IMR-90 (cell line): ENCODE results near the gene MANSC4. TPM values are rescaled to one million over a fixed set of nuclear protein-coding genes. Genes with fewer than 3 reads are reported as not detected.

Source experiments
- ATAC-seq: fragments of 200-7000 bp; cut with Tn5 transposase; 2 replicates; pipeline ENCODE4 v1.9.1; 2020; ENCODE audit warnings: low read depth, mild to moderate bottlenecking, moderate library complexity
- BruUV-seq: library from RNA; stranded (reverse); fragments of 400-500 nt; replicated peaks from 2 replicates; lab custom pipeline; 2021; lab: Mats Ljungman, UMichigan
- CTCF ChIA-PET: fragments of 300-600 bp; formaldehyde crosslinking; extraction: SDS; loops from one replicate; lab custom pipeline; 2021; ENCODE audit warnings: antibody characterized with exemption; lab: Yijun Ruan, JAX
- POLR2A ChIA-PET: fragments of 300-600 bp; sonication (Branson Sonifier 250); formaldehyde crosslinking; loops from one replicate; lab custom pipeline; 2022; ENCODE audit warnings: antibody characterized with exemption; ENCODE audit not compliant: unreplicated experiment; lab: Charles Lee
- DNase-seq: peaks from one replicate; pipeline ENCODE4 v3.0.0; 2013
- H2AFZ ChIP-seq: replicated peaks from 2 replicates; pipeline ENCODE3; 2013; ENCODE audit warnings: low read length, mild to moderate bottlenecking; ENCODE audit not compliant: poor library complexity
- H2AK5ac ChIP-seq: 2 replicates; pipeline ENCODE4 v1.6.1; 2013; ENCODE audit warnings: low read depth, low read length, inconsistent platforms
- H2AK9ac ChIP-seq: replicated peaks from 2 replicates; pipeline ENCODE3; 2013; ENCODE audit warnings: mild to moderate bottlenecking, low read depth, low read length, moderate library complexity; ENCODE audit not compliant: poor library complexity
- H2BK120ac ChIP-seq: 2 replicates; pipeline ENCODE4 v1.6.1; 2013; ENCODE audit warnings: low read depth, low read length, inconsistent platforms
- H2BK15ac ChIP-seq: 3 replicates; pipeline ENCODE4 v1.6.1; 2013; ENCODE audit warnings: low read depth, low read length, inconsistent platforms
- H2BK20ac ChIP-seq: 2 replicates; pipeline ENCODE4 v1.6.1; 2013; ENCODE audit warnings: low read depth, mild to moderate bottlenecking, inconsistent platforms, low read length, moderate library complexity
- H2BK5ac ChIP-seq: 2 replicates; pipeline ENCODE4 v1.6.1; 2013; ENCODE audit warnings: mild to moderate bottlenecking, low read depth, low read length, inconsistent platforms; ENCODE audit not compliant: poor library complexity, severe bottlenecking
- H3K14ac ChIP-seq: replicated peaks from 2 replicates; pipeline ENCODE4 v1.6.1; 2013; ENCODE audit warnings: low read depth, low read length, inconsistent platforms
- H3K18ac ChIP-seq: 2 replicates; pipeline ENCODE4 v1.6.1; 2013; ENCODE audit warnings: low read depth, low read length, control low read depth
- H3K23ac ChIP-seq: 2 replicates; pipeline ENCODE4 v1.6.1; 2013; ENCODE audit warnings: low read depth, low read length, inconsistent platforms
- H3K27ac ChIP-seq: 2 replicates; pipeline ENCODE4 v1.5.1; 2013; ENCODE audit warnings: mild to moderate bottlenecking, control low read depth, low read length; ENCODE audit not compliant: insufficient read depth
- H3K27me3 ChIP-seq: 2 replicates; pipeline ENCODE4 v1.6.1; 2013; ENCODE audit warnings: low read length; ENCODE audit not compliant: control insufficient read depth, insufficient read depth
- H3K36me3 ChIP-seq: 2 replicates; pipeline ENCODE4 v1.6.1; 2013; ENCODE audit warnings: low read length, mixed read lengths; ENCODE audit not compliant: control insufficient read depth, insufficient read depth
- H3K4ac ChIP-seq: 2 replicates; pipeline ENCODE4 v1.6.1; 2013; ENCODE audit warnings: low read depth, low read length, inconsistent platforms
- H3K4me1 ChIP-seq: 2 replicates; pipeline ENCODE4 v1.6.1; 2013; ENCODE audit warnings: low read length, mixed read lengths; ENCODE audit not compliant: control insufficient read depth, insufficient read depth
- H3K4me2 ChIP-seq: 2 replicates; pipeline ENCODE4 v1.6.1; 2013; ENCODE audit warnings: low read depth, mild to moderate bottlenecking, control low read depth, low read length, moderate library complexity
- H3K4me3 ChIP-seq: 2 replicates; pipeline ENCODE4 v1.5.1; 2013; ENCODE audit warnings: low read depth, mild to moderate bottlenecking, control low read depth, low read length, moderate library complexity; ENCODE audit not compliant: insufficient read depth
- H3K56ac ChIP-seq: 2 replicates; pipeline ENCODE4 v1.6.1; 2013; ENCODE audit warnings: low read length, inconsistent platforms; ENCODE audit not compliant: insufficient read depth; ENCODE audit errors: extremely low read depth
- H3K79me1 ChIP-seq, 2 experiments: 2 replicates each; pipeline ENCODE4 v1.6.1; 2013; ENCODE audit warnings: low read length in 2 of 2, inconsistent platforms in 1 of 2, low read depth in 1 of 2
- H3K9ac ChIP-seq: 2 replicates; pipeline ENCODE4 v1.6.1; 2013; ENCODE audit warnings: low read depth, low read length, control low read depth
- H3K9me1 ChIP-seq: 2 replicates; pipeline ENCODE4 v1.6.1; 2013; ENCODE audit warnings: low read length, inconsistent platforms; ENCODE audit not compliant: insufficient read depth
- H3K9me3 ChIP-seq: 2 replicates; pipeline ENCODE4 v1.6.1; 2013; ENCODE audit warnings: low read length; ENCODE audit not compliant: control insufficient read depth, insufficient read depth
- H4K20me1 ChIP-seq: 2 replicates; pipeline ENCODE4 v1.6.1; 2013; ENCODE audit warnings: low read length, inconsistent platforms; ENCODE audit not compliant: insufficient read depth
- H4K5ac ChIP-seq: 2 replicates; pipeline ENCODE4 v1.6.1; 2013; ENCODE audit warnings: mild to moderate bottlenecking, low read depth, low read length, control low read depth
- H4K8ac ChIP-seq, 2 experiments: 2 replicates each; pipeline ENCODE4 v1.6.1; 2013; ENCODE audit warnings: low read depth in 2 of 2, low read length in 2 of 2, control low read depth in 1 of 2, inconsistent platforms in 1 of 2
- H4K91ac ChIP-seq: 2 replicates; pipeline ENCODE4 v1.6.1; 2013; ENCODE audit warnings: low read depth, low read length, inconsistent platforms; ENCODE audit not compliant: insufficient read depth
- BHLHE40 ChIP-seq: fragments of 150-350 bp; IDR thresholded peaks from 2 replicates; pipeline ENCODE4 v1.6.1; 2016; ENCODE audit warnings: mild to moderate bottlenecking, low read depth, low read length
- CEBPB ChIP-seq: IDR thresholded peaks from 2 replicates; pipeline ENCODE4 v1.6.1; 2012; ENCODE audit warnings: low read depth, low read length, improper control_type of control experiment
- CHD1 ChIP-seq: IDR thresholded peaks from 2 replicates; pipeline ENCODE4 v1.6.1; 2012; ENCODE audit warnings: low read depth, low read length, improper control_type of control experiment
- FOS ChIP-seq: fragments of 150-350 bp; IDR thresholded peaks from 2 replicates; pipeline ENCODE4 v1.6.1; 2016; ENCODE audit warnings: low read depth, low read length
- MAFK ChIP-seq: IDR thresholded peaks from 2 replicates; pipeline ENCODE4 v1.6.1; 2012; ENCODE audit warnings: low read depth, low read length, improper control_type of control experiment
- MAZ ChIP-seq: IDR thresholded peaks from 2 replicates; pipeline ENCODE4 v1.6.1; 2012; ENCODE audit warnings: low read depth, mild to moderate bottlenecking, low read length, improper control_type of control experiment, moderate library complexity, borderline replicate concordance
- MXI1 ChIP-seq: IDR thresholded peaks from 2 replicates; pipeline ENCODE4 v1.6.1; 2012; ENCODE audit warnings: low read depth, mild to moderate bottlenecking, low read length, moderate library complexity, borderline replicate concordance
- NFE2L2 ChIP-seq: fragments of 150-350 bp; IDR thresholded peaks from 2 replicates; pipeline ENCODE4 v1.6.1; 2016; ENCODE audit warnings: low read depth, mild to moderate bottlenecking, low read length
- RAD21 ChIP-seq: IDR thresholded peaks from 2 replicates; pipeline ENCODE4 v1.6.1; 2012; ENCODE audit warnings: low read length, improper control_type of control experiment
- RCOR1 ChIP-seq: IDR thresholded peaks from 2 replicates; pipeline ENCODE4 v1.6.1; 2012; ENCODE audit warnings: mild to moderate bottlenecking, low read length, improper control_type of control experiment; ENCODE audit not compliant: insufficient replicate concordance
- RFX5 ChIP-seq: IDR thresholded peaks from 2 replicates; pipeline ENCODE4 v1.8.0; 2012; ENCODE audit warnings: low read depth, mild to moderate bottlenecking, low read length, moderate library complexity
- WGBS, 2 experiments: methylation state at CpG; one replicate each; pipeline versions ENCODE4 v1.1.5 to v1.1.7; 2013; ENCODE audit warnings: missing lambda C conversion rate in 2 of 2; ENCODE audit not compliant: insufficient read length in 1 of 2; ENCODE audit errors: extremely low coverage in 2 of 2; 5-methylcytosine and 5-hydroxymethylcytosine counted together
- dilution Hi-C: fragments of 300-500 bp; cut with HindIII; formaldehyde crosslinking; loops from one replicate; pipeline ENCODE4 v1.14.3; 2018; ENCODE audit warnings: low sequenced_read_pairs; ENCODE audit not compliant: unreplicated experiment
- in situ Hi-C: fragments of 300-500 bp; cut with MboI; formaldehyde crosslinking; loops from 3 replicates; pipeline ENCODE4 v1.14.3; 2019; ENCODE audit warnings: low sequenced_read_pairs, inconsistent platforms, mixed read lengths
- intact Hi-C: fragments of 100-400 bp; cut with micrococcal nuclease; formaldehyde crosslinking; loops from 2 replicates; pipeline ENCODE4 v1.10.0; 2022
- polyA plus RNA-seq, 3 experiments: library from polyadenylated mRNA; depleted of rRNA; stranded (reverse); fragments of >200 nt; gene quantifications; 2 replicates each; pipeline ENCODE4 v1.2.3, GENCODE V29; 2012; ENCODE audit warnings: low replicate concordance in 1 of 3
- total RNA-seq: library from RNA; depleted of rRNA; stranded (reverse); fragments of >200 nt; gene quantifications from 2 replicates; pipeline ENCODE4 v1.2.3, GENCODE V29; 2012
- TF ChIP-seq, protein P1 (sequence below): fragments of 150-350 bp; IDR thresholded peaks from 2 replicates; pipeline ENCODE4 v1.6.1; 2016; ENCODE audit warnings: low read depth, mild to moderate bottlenecking, low read length, moderate library complexity, borderline replicate concordance
- TF ChIP-seq, protein P2 (sequence below): fragments of 150-350 bp; IDR thresholded peaks from 2 replicates; pipeline ENCODE4 v1.6.1; 2017; ENCODE audit warnings: mild to moderate bottlenecking, antibody characterized with exemption, low read length, low read depth
- TF ChIP-seq, protein P3 (sequence below): conservative IDR thresholded peaks from 2 replicates; pipeline ENCODE4 v1.5.1; 2012; ENCODE audit warnings: mild to moderate bottlenecking, low read depth, low read length, improper control_type of control experiment

MANSC4 gene
- total and polyA plus RNA-seq, 2 of the 4 experiments (the other 2 are of a cell fraction), result not detected

GRCh38 chr12:27782481-27782880, 2.4 kb upstream of the MANSC4 start:
- ATAC-seq (no peak), DNase-seq (no peak)
- peak overlapping the region; percentile 58; the same call in 1 of the 2 replicates for H3K23ac ChIP-seq
- peak overlapping the region; percentile 35; the same call in 1 of the 2 replicates for H2BK120ac ChIP-seq
- H3K56ac ChIP-seq, result peak overlapping the region; percentile 46; the same call in 1 of the 2 replicates
- no peak overlapping the region for H3K14ac ChIP-seq
- no TSS peak for BruUV-seq
- in situ Hi-C loops, result no loop called here
- H2AFZ ChIP-seq, result no peak overlapping the region
- H3K79me1 ChIP-seq, result peaks cover 12 to 57% of the 10 kb centered on the region in 2 experiments; a peak in 3 of 4 replicates
- no peaks in the 10 kb centered on the region for H3K9me3 ChIP-seq
- no CpG with 5 or more reads among the region's 1 CpG for WGBS, 2 experiments
- peak overlapping the region; percentile 64; the same call in 1 of the 2 replicates for H3K4ac ChIP-seq
- no peaks in the 10 kb centered on the region for H3K27me3 ChIP-seq
- peaks cover 20% of the 10 kb centered on the region for H3K4me1 ChIP-seq
- H3K4me2 ChIP-seq, result peak overlapping the region; percentile 76
- H3K36me3 ChIP-seq, result 0 out of 2 replicates have a peak, but pooled peaks cover 5% of the 10 kb centered on the region
- H3K27ac ChIP-seq, result peak overlapping the region; percentile 29; the same call in 1 of the 2 replicates
- H2BK15ac ChIP-seq, result peak overlapping the region; percentile 91; the same call in 1 of the 3 replicates
- H4K20me1 ChIP-seq, result peaks cover 12% of the 10 kb centered on the region; the same call in 1 of the 2 replicates
- H2BK20ac ChIP-seq, result no peak overlapping the region
- H3K18ac ChIP-seq, result no peak overlapping the region
- H2BK5ac ChIP-seq, result peak overlapping the region; percentile 30
- no peak overlapping the region for H2AK9ac ChIP-seq
- dilution Hi-C loops, result no loop called here
- H3K9me1 ChIP-seq, result peaks cover 8% of the 10 kb centered on the region
- POLR2A ChIA-PET, result no interaction called here
- H4K5ac ChIP-seq, result no peak overlapping the region
- no peak overlapping the region for H4K91ac ChIP-seq
- H3K9ac ChIP-seq, result peak overlapping the region; percentile 42; the same call in 1 of the 2 replicates
- H3K4me3 ChIP-seq, result no peak overlapping the region
- H2AK5ac ChIP-seq, result peak overlapping the region; percentile 81
- TF ChIP-seq RFX5, result no peak
- TF ChIP-seq, protein P1, sequence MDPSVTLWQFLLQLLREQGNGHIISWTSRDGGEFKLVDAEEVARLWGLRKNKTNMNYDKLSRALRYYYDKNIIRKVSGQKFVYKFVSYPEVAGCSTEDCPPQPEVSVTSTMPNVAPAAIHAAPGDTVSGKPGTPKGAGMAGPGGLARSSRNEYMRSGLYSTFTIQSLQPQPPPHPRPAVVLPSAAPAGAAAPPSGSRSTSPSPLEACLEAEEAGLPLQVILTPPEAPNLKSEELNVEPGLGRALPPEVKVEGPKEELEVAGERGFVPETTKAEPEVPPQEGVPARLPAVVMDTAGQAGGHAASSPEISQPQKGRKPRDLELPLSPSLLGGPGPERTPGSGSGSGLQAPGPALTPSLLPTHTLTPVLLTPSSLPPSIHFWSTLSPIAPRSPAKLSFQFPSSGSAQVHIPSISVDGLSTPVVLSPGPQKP, result no peak
- TF ChIP-seq MAZ, result no peak
- no peak for TF ChIP-seq RAD21
- TF ChIP-seq CHD1, result no peak
- TF ChIP-seq CEBPB, result no peak
- no peak for TF ChIP-seq MAFK
- TF ChIP-seq NFE2L2, result no peak
- TF ChIP-seq, protein P2, sequence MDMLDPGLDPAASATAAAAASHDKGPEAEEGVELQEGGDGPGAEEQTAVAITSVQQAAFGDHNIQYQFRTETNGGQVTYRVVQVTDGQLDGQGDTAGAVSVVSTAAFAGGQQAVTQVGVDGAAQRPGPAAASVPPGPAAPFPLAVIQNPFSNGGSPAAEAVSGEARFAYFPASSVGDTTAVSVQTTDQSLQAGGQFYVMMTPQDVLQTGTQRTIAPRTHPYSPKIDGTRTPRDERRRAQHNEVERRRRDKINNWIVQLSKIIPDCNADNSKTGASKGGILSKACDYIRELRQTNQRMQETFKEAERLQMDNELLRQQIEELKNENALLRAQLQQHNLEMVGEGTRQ, result no peak
- TF ChIP-seq FOS, result no peak
- TF ChIP-seq, protein P3, sequence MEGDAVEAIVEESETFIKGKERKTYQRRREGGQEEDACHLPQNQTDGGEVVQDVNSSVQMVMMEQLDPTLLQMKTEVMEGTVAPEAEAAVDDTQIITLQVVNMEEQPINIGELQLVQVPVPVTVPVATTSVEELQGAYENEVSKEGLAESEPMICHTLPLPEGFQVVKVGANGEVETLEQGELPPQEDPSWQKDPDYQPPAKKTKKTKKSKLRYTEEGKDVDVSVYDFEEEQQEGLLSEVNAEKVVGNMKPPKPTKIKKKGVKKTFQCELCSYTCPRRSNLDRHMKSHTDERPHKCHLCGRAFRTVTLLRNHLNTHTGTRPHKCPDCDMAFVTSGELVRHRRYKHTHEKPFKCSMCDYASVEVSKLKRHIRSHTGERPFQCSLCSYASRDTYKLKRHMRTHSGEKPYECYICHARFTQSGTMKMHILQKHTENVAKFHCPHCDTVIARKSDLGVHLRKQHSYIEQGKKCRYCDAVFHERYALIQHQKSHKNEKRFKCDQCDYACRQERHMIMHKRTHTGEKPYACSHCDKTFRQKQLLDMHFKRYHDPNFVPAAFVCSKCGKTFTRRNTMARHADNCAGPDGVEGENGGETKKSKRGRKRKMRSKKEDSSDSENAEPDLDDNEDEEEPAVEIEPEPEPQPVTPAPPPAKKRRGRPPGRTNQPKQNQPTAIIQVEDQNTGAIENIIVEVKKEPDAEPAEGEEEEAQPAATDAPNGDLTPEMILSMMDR, result no peak
- TF ChIP-seq BHLHE40, result no peak
- no peak for TF ChIP-seq RCOR1
- TF ChIP-seq MXI1, result no peak
- CTCF ChIA-PET, result no interaction called here
- intact Hi-C loops, result no loop called here
- peak overlapping the region in 1 of 2 experiments; percentile 22; a peak in 2 of 4 replicates for H4K8ac ChIP-seq
